HepG2 (cell line): ENCODE data around the gene FCAMR. TPM values are rescaled to one million over a fixed set of nuclear protein-coding genes. Genes with fewer than 3 reads are reported as not detected.

ENCODE experiments used
- ADNP ChIP-seq: sonication (generic); formaldehyde crosslinking; IDR thresholded peaks from 2 replicates; pipeline ENCODE4 v1.4.0; 2020; ENCODE audit warnings: missing genetic modification reagents
- CENPT ChIP-seq: sonication (generic); formaldehyde crosslinking; IDR thresholded peaks from 2 replicates; pipeline ENCODE4 v1.8.0; 2022; ENCODE audit warnings: low read depth, mild to moderate bottlenecking, moderate library complexity, missing genetic modification reagents
- DMAP1 ChIP-seq: IDR thresholded peaks from 2 replicates; pipeline ENCODE4 v1.6.1; 2016
- EP300 ChIP-seq, 3 experiments: sonication (generic) in 1 of 3; formaldehyde crosslinking in 1 of 3; IDR thresholded peaks; 2 replicates each; pipeline versions ENCODE4 v1.5.1 to v1.6.1; 2011 to 2020; ENCODE audit warnings: low read depth in 2 of 3, low read length in 2 of 3, borderline replicate concordance in 1 of 3, improper control_type of control experiment in 1 of 3, mild to moderate bottlenecking in 1 of 3, missing genetic modification reagents in 1 of 3, moderate library complexity in 1 of 3
- ETS1 ChIP-seq: sonication (generic); formaldehyde crosslinking; IDR thresholded peaks from 2 replicates; pipeline ENCODE4 v1.4.0; 2020; ENCODE audit warnings: missing genetic modification reagents
- HOXA5 ChIP-seq: sonication (generic); formaldehyde crosslinking; IDR thresholded peaks from 2 replicates; pipeline ENCODE4 v1.4.0; 2020; ENCODE audit warnings: missing genetic modification reagents
- MIXL1 ChIP-seq: IDR thresholded peaks from 2 replicates; pipeline ENCODE4 v1.6.1; 2016
- NFIB ChIP-seq: sonication (generic); formaldehyde crosslinking; IDR thresholded peaks from 2 replicates; pipeline ENCODE4 v1.9.0; 2021; ENCODE audit warnings: missing genetic modification reagents, mild to moderate bottlenecking, borderline replicate concordance
- ONECUT2 ChIP-seq: sonication (generic); formaldehyde crosslinking; IDR thresholded peaks from 2 replicates; pipeline ENCODE4 v1.4.0; 2020; ENCODE audit warnings: missing genetic modification reagents
- SETDB1 ChIP-seq: sonication (generic); formaldehyde crosslinking; IDR thresholded peaks from 2 replicates; pipeline ENCODE4 v1.5.1; 2020; ENCODE audit warnings: missing genetic modification reagents, mild to moderate bottlenecking, borderline replicate concordance
- SNAI1 ChIP-seq: sonication (generic); formaldehyde crosslinking; IDR thresholded peaks from 2 replicates; pipeline ENCODE4 v1.5.0; 2020; ENCODE audit warnings: mild to moderate bottlenecking, missing genetic modification reagents, borderline replicate concordance
- YEATS2 ChIP-seq: sonication (generic); formaldehyde crosslinking; IDR thresholded peaks from 2 replicates; pipeline ENCODE4 v1.4.0; 2020; ENCODE audit warnings: missing genetic modification reagents, borderline replicate concordance
- ZFP37 ChIP-seq: sonication (generic); formaldehyde crosslinking; IDR thresholded peaks from 2 replicates; pipeline ENCODE4 v1.4.0; 2020; ENCODE audit warnings: missing genetic modification reagents, borderline replicate concordance
- ZNF18 ChIP-seq: sonication (generic); formaldehyde crosslinking; IDR thresholded peaks from 2 replicates; pipeline ENCODE4 v1.8.0; 2022; ENCODE audit warnings: mild to moderate bottlenecking, missing genetic modification reagents; ENCODE audit not compliant: insufficient replicate concordance
- ZNF337 ChIP-seq: sonication (generic); formaldehyde crosslinking; IDR thresholded peaks from 2 replicates; pipeline ENCODE4 v1.5.1; 2020; ENCODE audit warnings: missing genetic modification reagents, low read depth, mild to moderate bottlenecking, borderline replicate concordance
- ZNF652 ChIP-seq: IDR thresholded peaks from 2 replicates; pipeline ENCODE4 v1.6.1; 2016; ENCODE audit warnings: low read depth, borderline replicate concordance
- polyA plus RNA-seq, 8 experiments: library from polyadenylated mRNA; depleted of rRNA in 3 of 8; stranded (reverse) in 7 of 8; unstranded in 1 of 8; fragments of >200 nt; fragmentation: Illumina TruSeq in 4 of 8; extraction: Trizol in 4 of 8; gene quantifications; 2 replicates each; pipeline versions ENCODE4 v1.2.1 to v1.2.3, GENCODE V29; 2011 to 2016; ENCODE audit warnings: low read depth in 4 of 8, missing spikeins in 1 of 8, mixed read lengths in 1 of 8; ENCODE audit not compliant: insufficient read depth in 1 of 8
- total RNA-seq, 5 experiments: library from RNA; depleted of rRNA; stranded (reverse); fragments of >200 nt; fragmentation: Illumina TruSeq; extraction: Trizol; gene quantifications; 2 replicates each; pipeline ENCODE4 v1.2.3, GENCODE V29; 2016; ENCODE audit warnings: low read depth in 1 of 5
- TF ChIP-seq, protein P1 (sequence below): fragments of 450-650 bp; IDR thresholded peaks from 2 replicates; pipeline ENCODE4 v1.6.1; 2016
- TF ChIP-seq, protein P2 (sequence below): sonication (generic); formaldehyde crosslinking; IDR thresholded peaks from 2 replicates; pipeline ENCODE4 v1.4.0; 2020; ENCODE audit warnings: missing genetic modification reagents
- TF ChIP-seq, protein P3 (sequence below): sonication (generic); formaldehyde crosslinking; IDR thresholded peaks from 2 replicates; pipeline ENCODE4 v1.5.0; 2020; ENCODE audit warnings: missing genetic modification reagents
- TF ChIP-seq, protein P4 (sequence below): sonication (generic); formaldehyde crosslinking; IDR thresholded peaks from 2 replicates; pipeline ENCODE4 v1.4.0; 2020; ENCODE audit warnings: mild to moderate bottlenecking, missing genetic modification reagents

Gene FCAMR
- total and polyA plus RNA-seq, 2 of the 13 experiments (the other 11 are each of a cell fraction or from before 2014, with no cell fraction given): not detected

GRCh38 chr1:206935491-206936067 lies 34.7 kb downstream of the FCAMR start (continued):
- TF ChIP-seq, protein P1, sequence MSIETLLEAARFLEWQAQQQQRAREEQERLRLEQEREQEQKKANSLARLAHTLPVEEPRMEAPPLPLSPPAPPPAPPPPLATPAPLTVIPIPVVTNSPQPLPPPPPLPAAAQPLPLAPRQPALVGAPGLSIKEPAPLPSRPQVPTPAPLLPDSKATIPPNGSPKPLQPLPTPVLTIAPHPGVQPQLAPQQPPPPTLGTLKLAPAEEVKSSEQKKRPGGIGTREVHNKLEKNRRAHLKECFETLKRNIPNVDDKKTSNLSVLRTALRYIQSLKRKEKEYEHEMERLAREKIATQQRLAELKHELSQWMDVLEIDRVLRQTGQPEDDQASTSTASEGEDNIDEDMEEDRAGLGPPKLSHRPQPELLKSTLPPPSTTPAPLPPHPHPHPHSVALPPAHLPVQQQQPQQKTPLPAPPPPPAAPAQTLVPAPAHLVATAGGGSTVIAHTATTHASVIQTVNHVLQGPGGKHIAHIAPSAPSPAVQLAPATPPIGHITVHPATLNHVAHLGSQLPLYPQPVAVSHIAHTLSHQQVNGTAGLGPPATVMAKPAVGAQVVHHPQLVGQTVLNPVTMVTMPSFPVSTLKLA: no peak
- TF ChIP-seq SETDB1 (CRISPR knock-in tag) (no peak), ETS1 (no peak), MIXL1 (CRISPR knock-in tag) (peak; percentile 43; the same call in 1 of the 2 replicates), ZNF337 (no peak), CENPT (CRISPR knock-in tag) (no peak), HOXA5 (CRISPR knock-in tag) (no peak), ADNP (CRISPR knock-in tag) (no peak), ZNF652 (CRISPR knock-in tag) (peak; percentile 20; the same call in 1 of the 2 replicates), SNAI1 (CRISPR knock-in tag) (no peak), DMAP1 (CRISPR knock-in tag) (no peak), NFIB (no peak), YEATS2 (CRISPR knock-in tag) (no peak), ZFP37 (no peak), EP300 (IDR thresholded peaks at IDR 0.05; ENCODE audit: low read depth in 2 of 2, low read length in 2 of 2) (no peak), EP300 (CRISPR knock-in tag; IDR thresholded peaks at IDR 0.05; ENCODE audit: borderline replicate concordance) (no peak), ONECUT2 (no peak), ZNF18 (no peak)
- TF ChIP-seq, protein P2, sequence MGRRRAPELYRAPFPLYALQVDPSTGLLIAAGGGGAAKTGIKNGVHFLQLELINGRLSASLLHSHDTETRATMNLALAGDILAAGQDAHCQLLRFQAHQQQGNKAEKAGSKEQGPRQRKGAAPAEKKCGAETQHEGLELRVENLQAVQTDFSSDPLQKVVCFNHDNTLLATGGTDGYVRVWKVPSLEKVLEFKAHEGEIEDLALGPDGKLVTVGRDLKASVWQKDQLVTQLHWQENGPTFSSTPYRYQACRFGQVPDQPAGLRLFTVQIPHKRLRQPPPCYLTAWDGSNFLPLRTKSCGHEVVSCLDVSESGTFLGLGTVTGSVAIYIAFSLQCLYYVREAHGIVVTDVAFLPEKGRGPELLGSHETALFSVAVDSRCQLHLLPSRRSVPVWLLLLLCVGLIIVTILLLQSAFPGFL (CRISPR knock-in tag): no peak
- TF ChIP-seq, protein P3, sequence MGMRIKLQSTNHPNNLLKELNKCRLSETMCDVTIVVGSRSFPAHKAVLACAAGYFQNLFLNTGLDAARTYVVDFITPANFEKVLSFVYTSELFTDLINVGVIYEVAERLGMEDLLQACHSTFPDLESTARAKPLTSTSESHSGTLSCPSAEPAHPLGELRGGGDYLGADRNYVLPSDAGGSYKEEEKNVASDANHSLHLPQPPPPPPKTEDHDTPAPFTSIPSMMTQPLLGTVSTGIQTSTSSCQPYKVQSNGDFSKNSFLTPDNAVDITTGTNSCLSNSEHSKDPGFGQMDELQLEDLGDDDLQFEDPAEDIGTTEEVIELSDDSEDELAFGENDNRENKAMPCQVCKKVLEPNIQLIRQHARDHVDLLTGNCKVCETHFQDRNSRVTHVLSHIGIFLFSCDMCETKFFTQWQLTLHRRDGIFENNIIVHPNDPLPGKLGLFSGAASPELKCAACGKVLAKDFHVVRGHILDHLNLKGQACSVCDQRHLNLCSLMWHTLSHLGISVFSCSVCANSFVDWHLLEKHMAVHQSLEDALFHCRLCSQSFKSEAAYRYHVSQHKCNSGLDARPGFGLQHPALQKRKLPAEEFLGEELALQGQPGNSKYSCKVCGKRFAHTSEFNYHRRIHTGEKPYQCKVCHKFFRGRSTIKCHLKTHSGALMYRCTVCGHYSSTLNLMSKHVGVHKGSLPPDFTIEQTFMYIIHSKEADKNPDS (CRISPR knock-in tag): no peak
- TF ChIP-seq, protein P4, sequence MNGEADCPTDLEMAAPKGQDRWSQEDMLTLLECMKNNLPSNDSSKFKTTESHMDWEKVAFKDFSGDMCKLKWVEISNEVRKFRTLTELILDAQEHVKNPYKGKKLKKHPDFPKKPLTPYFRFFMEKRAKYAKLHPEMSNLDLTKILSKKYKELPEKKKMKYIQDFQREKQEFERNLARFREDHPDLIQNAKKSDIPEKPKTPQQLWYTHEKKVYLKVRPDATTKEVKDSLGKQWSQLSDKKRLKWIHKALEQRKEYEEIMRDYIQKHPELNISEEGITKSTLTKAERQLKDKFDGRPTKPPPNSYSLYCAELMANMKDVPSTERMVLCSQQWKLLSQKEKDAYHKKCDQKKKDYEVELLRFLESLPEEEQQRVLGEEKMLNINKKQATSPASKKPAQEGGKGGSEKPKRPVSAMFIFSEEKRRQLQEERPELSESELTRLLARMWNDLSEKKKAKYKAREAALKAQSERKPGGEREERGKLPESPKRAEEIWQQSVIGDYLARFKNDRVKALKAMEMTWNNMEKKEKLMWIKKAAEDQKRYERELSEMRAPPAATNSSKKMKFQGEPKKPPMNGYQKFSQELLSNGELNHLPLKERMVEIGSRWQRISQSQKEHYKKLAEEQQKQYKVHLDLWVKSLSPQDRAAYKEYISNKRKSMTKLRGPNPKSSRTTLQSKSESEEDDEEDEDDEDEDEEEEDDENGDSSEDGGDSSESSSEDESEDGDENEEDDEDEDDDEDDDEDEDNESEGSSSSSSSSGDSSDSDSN: no peak
